Ovary (tissue), 3 donors: ENCODE measurements around the gene PPP6R1.

Experiments used
- EP300 ChIP-seq: sonication (generic); formaldehyde crosslinking; IDR thresholded peaks from one replicate; pipeline ENCODE4 v1.6.1; 2017; ENCODE audit warnings: antibody characterized with exemption
- POLR2A ChIP-seq: fragments of 450-650 bp; IDR thresholded peaks from one replicate; pipeline ENCODE4 v1.6.1; 2017; ENCODE audit warnings: antibody characterized with exemption, mild to moderate bottlenecking, moderate library complexity
- TF ChIP-seq, protein P1 (sequence below), 3 donors: fragments of 450-650 bp in 2 of 3; fragments of 200-600 bp in 1 of 3; IDR thresholded peaks; one replicate each; pipeline versions ENCODE4 v1.5.1 to v1.8.0; 2016 to 2022; ENCODE audit warnings: antibody characterized with exemption in 3 of 3, mild to moderate bottlenecking in 1 of 3
- donor health status: DM: no; HTN: no; CAD: no.

DNA sequence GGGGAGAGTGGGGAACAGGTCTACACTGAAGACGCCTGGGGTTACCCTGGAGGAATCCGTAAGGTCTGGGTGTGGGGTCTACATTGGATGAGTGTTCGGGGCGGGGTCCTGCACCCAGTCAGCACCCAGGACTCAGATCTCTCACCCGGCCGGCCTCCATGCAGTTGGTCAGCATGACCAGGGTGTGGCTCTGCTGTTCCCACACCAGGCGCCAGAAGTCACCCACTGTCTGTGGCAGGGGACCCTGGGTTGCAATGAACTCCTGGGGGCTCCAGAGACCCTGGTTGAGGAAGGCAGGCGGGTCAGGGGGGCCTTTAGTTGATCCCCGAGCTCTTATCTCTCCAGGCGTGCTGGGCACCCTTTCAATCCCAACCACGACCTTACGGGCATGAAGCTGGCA, 72.7 kb downstream of the PPP6R1 start:
- TF ChIP-seq, protein P1, sequence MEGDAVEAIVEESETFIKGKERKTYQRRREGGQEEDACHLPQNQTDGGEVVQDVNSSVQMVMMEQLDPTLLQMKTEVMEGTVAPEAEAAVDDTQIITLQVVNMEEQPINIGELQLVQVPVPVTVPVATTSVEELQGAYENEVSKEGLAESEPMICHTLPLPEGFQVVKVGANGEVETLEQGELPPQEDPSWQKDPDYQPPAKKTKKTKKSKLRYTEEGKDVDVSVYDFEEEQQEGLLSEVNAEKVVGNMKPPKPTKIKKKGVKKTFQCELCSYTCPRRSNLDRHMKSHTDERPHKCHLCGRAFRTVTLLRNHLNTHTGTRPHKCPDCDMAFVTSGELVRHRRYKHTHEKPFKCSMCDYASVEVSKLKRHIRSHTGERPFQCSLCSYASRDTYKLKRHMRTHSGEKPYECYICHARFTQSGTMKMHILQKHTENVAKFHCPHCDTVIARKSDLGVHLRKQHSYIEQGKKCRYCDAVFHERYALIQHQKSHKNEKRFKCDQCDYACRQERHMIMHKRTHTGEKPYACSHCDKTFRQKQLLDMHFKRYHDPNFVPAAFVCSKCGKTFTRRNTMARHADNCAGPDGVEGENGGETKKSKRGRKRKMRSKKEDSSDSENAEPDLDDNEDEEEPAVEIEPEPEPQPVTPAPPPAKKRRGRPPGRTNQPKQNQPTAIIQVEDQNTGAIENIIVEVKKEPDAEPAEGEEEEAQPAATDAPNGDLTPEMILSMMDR (IDR thresholded peaks at IDR 0.05): no peak
- no peak for TF ChIP-seq POLR2A
- no peak for TF ChIP-seq EP300
